Activated CD4-positive, alpha-beta T cell treated with anti-CD3 and anti-CD28 coated beads, Interleukin-2, Interleukin-4, amounts not matched to agents 100 ng/mL and 50 ng/mL, durations not matched to agents 16 hours and 8 hours (primary cell): ENCODE measurements around the gene LRMDA.

Source experiments
- DNase-seq: peaks from one replicate; pipeline ENCODE4 v3.0.0-alpha.2; 2020; ENCODE audit warnings: low spot score

LRMDA gene

DNA sequence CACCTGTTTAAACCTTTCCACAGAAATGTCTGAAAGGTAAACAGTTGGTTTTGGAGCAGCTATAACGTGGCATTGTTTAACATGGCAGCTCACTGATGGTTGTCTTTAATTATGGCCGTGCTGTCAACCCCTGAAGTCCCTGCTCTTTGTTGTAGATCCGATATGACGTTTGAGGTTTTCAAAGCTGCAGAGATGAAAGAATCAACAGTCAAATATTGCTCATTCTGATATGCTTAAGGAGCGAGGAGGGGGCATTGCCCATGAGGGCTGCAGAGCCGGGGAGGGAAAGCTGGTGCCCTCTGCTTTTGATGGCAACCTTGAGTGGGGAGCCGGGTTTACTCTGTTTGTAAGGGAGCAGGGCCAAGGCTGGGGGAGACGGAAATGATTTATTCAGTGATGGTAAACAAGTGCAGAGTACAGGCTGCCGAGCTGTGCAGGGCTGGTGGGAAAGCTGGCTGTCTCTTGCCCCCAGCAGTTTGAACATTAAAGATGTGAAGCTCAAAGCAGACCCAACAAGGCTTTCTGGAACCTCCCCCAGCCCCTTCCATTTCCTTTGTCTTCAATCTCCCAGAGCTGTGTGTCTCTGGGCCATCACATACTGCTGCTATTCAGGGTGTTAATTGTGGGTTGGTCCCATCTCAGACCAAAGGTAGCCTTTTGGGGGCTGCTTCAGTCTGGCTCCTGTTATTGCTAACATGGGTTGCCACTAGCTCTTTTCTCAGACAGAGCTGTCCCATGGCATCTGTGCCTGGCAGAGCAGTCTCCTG lies 345.5 kb downstream of the LRMDA start:
- no peak for DNase-seq

DNA sequence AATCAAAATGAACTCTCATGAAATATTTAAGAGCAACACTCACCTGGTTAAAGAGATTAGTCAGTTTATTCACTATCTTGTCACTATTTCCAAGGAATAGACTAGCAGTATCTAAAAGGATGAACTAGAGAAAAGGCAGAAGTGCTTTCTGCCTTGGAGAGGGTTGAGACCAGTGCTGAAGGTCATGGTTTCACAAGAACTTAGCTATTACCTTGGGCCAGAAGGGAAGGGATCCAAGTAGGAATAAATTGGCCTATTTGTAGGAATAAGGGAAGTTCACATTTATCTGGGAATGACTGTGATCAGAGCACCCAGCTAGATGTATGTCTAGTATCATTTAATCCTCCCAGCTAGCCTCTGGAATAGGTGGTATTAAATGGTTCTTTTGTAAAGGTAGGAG lies 347.2 kb downstream of the LRMDA start:
- DNase-seq: no peak

DNA sequence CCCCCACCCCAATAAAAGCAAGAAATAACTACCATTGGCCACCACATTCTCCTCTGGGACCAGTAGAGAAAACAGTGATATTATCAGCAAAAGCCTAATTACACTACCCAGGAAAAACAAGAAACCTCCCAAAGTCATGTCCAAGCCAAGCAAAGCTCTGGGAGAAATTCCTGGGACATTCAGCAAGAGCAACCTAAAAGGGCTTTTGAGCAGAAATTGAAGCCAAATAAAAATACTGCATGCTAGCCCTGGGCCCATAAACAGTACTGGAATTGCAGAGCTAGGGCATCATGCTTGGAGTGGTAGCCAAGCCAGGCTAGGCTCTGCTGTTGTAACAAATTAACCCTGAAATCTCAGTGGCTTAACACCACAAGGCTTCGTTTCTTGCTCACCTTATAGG lies 347.9 kb downstream of the LRMDA start:
- DNase-seq: no peak

DNA sequence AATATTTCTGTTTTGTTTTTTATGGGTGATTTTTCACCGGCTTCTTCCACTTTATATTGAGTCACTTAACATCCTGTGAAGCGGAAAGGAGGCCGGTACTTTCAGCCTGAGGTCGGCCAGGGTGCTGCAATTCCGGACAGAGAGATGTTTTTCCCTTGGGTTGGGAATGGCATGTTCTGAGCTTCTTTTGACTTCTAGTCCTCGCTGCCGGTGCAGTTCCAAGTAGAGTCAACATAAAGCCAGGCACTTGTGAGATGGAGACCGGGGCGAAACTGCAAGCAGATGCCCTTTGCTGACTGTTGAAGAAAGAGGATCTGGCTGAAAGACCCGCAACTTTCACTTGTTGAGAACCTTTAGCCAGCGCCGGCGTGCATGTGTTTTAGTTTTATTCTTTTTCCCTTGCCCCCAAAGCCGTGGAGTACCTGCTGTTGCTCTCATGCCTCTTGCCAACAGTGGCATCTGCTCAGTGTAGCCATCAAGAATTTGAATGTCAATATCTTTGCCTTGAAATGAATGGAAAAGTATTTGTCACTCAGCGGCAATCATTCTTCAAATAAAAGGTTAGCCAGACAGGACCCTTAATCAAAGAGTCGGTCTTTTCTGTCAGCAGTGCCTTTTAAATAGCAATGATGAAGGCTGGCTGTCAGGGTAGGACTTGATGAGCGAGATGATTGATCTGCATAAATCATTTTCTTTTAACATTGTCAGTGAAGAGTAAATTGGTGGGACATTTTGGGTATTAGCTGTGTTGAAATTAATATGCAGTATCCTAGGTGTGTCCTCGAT lies 351.2 kb downstream of the LRMDA start:
- no peak for DNase-seq

DNA sequence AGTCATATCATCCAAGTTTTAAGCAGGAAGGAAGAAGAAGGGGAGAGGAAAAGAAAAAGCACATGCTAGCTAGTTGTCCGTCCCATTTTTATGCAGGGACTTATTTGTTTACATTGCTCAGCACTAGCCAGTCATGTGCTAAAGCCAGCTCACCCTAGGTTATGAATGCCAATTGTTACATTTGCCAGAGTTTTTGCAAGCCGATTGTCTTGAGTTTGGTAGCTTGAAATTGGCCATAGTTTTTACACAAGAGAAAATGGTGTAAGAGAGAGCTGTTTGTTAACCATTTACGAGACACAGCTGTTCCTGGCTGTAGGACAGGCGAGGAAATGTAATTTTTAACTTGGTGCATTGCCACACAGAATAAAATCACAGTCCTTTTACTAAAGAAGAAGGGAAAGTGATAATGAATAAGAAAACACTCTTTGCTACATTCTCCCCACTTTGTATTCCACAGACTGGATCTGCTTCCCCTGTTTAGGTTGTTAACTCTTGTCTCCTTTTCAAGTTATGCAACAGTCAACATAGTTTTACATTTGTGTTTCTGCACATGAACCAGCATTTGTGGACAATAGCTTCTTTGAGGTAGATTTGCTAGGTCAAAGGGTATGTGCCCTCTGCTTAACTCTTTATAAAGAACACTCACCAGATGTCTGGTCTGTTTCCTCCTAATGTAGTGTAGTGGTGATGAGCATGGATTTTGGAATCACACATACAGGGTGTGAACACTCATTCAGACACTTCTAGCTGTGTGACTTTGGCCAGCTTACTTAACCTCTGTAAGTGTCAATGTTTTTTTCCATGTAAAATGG lies 357.2 kb downstream of the LRMDA start:
- no peak for DNase-seq

DNA sequence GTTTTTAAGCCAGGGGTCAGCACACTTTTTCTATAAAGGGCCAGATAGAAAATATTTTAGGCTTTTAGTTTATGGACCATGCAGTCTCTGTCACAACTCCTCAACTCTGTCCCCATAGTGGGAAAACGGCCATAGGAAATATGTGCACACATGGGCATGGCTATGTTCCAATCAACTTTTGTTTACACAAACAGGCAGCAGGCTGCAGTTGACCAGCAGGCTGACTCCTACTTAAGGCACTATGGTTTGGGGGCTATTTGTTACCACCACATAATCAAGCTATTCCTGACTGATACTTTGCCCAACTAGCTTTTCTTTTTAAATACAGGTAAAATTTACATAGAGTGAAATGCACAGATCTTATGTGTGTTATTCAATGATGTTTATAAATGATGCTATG lies 362.4 kb downstream of the LRMDA start:
- DNase-seq: no peak

DNA sequence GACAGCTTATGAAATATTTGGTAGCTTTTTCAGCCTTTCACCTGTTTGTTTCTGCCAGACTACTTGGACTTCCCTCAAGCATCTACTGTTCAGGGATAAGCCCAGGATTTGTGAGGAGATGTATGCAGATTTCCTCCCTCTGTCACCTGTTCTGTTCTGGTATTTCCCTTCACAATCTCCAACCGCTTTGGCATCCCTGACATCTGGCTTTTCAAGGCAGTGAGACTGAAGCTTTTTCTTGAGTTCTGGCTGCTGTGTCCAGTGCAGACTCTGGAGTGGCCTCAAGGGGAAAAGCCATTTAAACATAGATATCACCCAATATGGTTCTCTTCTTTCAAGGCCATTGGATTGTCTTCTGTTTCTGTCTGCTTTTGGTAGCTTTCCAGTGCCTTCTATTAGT lies 369.7 kb downstream of the LRMDA start:
- DNase-seq: no peak

DNA sequence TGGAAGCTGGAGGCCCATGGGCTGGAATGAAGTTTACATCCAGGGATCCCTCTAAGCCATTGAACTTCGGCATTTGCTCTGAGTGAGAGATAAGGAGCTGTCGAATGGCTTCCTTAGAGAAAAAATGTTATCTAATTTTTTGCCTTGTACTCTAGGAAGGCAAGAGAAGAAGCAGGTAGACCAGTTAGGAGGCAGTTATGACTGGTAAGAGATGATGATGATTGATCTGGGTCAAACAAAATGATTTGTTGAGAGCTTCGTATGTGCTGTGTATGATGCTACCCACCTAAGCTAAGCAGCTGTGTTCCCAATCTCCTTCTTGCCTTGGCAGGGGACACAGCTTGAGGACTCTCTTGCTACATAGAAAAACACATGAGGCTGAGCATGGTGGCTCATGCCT lies 370.2 kb downstream of the LRMDA start:
- DNase-seq: no peak

DNA sequence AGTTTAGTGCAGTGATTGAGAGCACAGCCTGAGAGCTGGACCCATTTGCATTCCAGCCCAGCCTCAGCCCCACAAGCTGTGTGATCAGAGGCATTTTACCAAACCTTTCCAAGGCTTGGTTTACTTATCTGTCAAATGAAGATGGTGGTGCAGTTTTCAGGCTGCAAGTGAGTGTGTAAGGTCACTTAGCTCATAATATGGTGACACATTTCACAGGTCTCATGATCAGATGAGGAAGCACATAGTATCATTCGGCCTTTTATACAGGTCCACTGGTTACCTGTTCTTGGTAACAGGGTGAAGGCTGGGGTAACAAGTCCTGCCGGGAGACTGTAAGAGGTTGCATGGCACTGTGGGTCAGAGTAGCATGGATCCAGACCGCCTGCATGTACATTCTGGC lies 371.7 kb downstream of the LRMDA start:
- DNase-seq: no peak

DNA sequence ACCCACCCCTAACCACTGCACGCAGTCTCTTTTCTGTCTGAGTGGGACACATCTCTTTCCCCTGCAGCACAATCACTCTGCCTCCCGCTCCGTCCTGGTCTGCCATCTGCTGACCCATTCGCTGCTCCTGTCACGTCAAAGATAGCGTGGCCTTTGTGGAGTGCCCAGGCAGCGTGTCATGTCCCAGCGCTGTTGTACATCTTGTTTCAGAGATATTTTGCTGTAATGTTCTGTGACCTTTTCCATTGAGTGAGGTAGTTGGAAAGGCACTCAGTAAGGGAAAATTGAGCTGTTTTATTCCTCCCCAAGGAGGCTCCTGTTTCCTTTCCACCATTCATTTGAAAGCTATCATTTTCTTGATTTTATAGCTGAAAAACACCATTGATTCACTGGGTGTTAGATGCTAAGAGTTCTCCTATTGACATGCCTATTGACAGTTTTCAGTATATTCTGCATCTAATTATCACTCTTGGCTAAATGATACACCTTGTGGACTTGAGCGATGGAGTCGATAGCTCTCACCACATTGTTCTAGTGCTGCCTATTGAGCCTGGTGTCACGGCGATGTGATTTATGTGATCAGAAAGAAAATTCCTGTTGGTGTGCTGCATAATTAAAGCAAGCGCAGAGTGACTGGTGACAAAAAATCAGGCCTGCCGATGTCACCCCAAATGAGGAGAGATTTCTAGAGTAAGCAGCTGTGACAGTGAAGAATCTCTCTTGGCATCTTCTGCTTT lies 372.6 kb downstream of the LRMDA start:
- DNase-seq: no peak

DNA sequence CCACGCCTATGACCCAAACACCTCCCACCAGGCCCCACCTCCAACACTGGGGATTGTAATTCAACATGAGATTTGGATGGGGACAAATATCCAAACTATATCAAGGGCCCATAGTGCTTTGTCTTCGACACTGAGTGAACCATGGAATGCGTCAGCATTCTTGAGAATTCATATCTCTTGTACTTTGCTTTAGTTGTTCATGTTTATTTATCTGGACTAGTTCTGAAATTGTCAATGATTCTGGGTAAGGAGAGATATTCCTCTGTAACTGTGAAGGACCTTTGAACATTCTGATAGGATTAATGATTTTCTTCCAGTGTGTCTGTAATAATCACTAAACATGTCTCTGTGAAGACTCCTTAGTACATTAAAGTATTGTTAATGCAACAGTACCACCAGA lies 374.8 kb downstream of the LRMDA start:
- no peak for DNase-seq

DNA sequence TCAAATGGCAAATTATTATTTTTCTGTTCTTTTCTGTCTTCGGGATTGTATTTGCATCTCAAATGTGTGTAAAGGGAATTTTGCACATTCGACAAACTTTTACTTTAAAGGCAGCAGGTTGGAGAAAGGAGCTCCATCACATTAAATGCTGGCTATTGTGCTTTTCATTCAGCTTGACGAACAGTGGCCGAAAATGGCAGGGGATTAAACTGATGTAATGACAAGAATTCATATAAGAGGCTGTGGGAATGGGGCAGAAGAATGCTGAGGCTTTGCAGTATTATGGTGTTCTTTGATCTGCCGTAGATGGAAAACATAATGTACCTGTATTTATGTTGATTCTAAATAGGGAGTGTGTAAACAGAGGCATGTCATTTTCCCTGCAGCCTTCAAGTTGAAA lies 376.0 kb downstream of the LRMDA start:
- DNase-seq: no peak

DNA sequence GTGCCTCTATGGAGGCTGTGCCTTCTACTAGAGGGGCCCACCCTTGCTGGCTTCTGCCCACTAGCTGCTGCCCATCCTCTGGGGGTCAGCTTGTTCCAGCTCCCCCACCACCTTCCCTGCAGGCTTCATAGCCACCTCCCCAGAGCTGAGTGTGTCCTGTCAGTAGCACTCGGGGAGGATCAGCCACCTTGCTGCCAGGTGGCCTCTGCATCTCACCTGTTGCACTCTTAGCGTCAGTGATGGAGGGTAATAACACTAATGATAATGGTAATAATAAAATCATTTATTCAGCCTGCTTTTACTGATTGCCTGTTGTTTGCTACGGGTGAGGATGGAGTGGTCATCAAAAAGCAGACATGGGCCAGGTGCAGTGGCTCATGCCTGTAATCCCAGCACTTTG lies 377.6 kb downstream of the LRMDA start:
- DNase-seq: no peak

DNA sequence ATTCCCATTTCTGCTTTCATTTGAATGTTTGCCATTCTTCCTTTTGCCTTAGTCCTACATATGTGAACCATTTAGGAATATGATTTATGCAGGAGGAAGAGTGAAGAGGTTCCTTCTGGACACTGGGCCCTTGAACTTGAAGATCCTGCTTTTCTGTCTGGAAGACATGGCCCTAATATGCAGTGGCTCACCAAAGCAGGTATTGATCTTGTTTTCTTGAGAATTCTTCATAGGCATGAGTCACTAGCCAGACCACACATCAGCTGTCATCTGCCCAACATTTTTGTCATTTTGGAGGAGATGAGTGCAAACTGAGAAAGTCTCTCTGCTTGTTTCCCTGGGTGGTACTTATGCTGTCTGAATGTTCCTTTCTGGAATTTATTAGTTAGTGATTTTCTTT lies 382.6 kb downstream of the LRMDA start:
- DNase-seq: no peak

DNA sequence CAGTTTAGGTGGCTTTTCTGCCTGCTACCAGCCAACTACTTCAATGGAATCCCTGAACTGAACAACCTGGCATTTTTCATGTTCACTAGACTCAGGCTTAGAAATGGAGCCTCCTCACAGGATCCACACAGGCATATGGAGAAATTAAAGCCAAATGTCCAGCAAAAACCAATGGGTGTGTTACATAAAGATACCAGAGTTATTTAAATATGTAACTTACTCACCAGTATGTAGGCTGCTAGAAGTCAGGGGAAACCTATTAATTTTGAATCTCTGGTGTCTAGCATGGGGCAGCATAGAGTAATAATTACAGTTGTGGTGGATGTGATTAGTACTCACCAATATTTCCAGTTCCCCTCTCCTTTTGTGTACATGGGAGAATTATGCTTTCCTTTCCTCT lies 383.6 kb downstream of the LRMDA start:
- no peak for DNase-seq

DNA sequence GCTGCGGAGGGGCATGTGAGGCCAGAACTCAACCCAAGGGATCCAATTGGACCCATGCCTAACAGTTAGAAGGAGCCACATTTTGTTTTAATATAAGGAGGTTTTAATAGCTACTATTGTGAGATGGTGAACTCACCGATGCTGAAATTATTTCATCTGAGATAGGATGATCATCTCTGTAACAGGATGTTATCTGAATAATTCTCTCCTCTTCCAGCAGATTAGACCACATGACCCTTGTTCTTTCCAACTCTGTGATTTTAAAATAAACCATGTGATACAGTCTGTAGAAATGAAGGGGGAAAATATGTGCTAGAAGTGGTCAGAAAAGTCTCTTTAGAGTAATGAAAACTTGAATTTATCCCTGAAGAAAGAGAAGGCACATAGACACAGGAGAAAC lies 385.8 kb downstream of the LRMDA start:
- no peak for DNase-seq

DNA sequence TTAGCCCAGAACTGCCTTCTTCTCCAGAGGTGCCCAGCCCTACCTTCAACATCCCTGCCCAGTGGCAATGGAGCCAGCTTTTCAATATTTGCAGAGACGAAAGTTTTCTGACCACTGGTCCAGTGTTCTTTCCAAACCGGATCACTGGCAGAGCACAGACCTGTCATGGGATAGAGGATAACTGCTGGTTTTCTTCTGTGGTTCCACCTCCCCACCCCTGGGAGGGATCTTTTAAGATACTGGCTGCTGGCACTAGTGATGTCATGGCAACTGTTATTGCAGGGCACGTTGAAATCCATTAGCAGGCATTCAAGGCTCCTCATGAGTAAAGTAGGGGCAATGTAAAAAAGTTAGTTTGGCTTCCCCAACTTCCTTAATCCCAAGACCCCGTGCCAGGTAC lies 387.1 kb downstream of the LRMDA start:
- no peak for DNase-seq

DNA sequence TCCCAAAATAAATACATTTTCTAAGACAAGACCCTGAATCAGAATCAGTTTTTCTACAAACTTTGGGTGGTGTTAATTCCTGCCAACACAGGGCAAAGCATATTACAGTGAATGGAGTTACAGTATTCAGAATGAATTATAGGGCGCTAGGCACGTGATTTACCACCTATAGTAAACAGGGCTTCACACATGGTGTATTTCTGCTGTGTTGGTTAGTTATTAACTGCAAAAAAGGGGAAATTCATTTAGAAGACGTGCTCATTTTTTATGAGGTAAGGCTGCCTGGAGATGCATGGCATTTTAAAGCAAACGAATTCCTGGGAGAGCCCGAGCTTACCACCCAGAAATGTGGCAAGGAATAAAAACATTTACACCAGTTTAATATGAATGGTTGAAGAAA lies 393.8 kb downstream of the LRMDA start:
- DNase-seq: no peak

DNA sequence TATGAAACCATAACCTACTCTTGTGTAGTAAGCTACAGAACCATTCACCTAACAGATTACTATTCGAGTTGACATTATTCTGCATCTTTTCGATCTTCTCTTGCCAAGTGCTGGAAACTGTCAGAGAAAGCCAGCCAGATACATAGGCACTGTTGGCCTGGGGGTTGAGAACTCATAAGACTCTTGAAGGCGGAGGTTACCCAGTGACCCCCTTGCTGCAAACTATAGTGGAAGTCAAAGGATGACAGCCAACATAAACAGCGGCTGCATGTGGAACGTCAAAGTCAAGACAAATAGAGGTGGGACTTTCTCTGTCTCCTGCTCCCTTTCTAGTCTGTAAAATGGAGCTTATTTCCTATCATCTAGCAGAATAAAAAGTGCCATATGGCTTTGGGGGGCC lies 394.2 kb downstream of the LRMDA start:
- no peak for DNase-seq

DNA sequence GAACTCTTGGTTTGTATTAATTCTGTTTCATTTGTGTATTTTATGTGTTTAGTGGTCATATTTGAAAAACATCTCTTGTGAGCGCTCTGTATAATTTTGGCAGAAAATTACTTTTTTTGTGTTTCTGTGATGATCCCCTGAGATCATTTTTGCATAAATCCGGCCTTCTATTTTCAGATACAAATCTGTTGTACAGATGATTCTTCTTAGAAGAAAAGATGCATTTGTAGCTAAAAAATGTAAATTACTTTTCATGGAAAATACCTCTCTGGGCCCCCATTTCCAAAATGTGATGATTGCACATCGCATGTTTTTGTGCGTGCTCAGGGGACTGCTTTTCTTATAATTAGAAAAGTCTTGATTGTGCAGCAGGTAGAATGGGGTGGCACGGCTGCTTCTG lies 395.4 kb downstream of the LRMDA start:
- no peak for DNase-seq

DNA sequence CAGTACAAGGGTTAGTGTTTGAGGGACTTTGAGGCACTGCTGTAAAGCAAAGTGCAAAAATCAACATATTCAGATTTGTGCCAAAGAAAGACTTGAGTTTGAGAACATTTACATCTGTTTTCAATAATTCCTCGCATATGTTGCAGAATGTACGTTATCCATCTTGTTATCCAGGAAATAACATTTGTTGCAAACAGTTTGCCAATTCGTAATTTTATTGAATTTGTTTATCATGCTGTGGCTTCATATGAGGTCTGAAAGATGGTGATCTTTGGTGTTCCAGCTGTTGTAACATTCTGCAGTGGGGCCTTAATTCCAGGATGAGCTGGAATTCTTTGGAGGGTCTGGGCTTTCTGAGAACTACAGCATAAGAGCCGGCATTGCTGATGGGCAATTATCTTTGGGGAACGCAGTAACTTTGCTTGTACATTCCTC lies 396.2 kb downstream of the LRMDA start:
- DNase-seq: no peak

DNA sequence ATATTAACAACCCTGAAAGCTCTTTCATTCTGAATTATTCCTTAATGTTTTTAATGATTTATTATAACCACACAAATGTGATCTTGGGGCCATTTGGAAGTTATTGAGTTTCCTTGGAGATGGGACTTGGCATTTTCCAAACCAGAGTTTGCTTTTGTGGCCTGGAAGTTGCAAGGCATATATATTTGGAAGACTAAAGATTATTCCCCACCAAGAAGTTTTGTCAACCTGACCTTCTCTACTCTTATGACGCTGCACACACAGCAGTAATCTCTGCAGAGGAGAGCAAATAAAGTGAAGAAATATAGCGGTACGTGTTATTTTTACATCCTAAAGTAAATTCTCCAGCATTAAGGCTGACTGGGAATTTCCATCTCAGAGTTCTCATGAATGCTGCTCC lies 397.0 kb downstream of the LRMDA start:
- DNase-seq: no peak
